OCI-LY7 (cell line): ENCODE results near the gene ZNF699. TPM values are rescaled to one million over a fixed set of nuclear protein-coding genes. Genes with fewer than 3 reads are reported as not detected.

Experiments
- BruUV-seq: library from RNA; stranded (reverse); fragments of 400-500 nt; replicated peaks from 2 replicates; lab custom pipeline; 2021; lab: Mats Ljungman, UMichigan
- CTCF ChIA-PET: fragments of 300-600 bp; sonication (Branson Sonifier 250); formaldehyde crosslinking; loops from one replicate; lab custom pipeline; 2022; ENCODE audit warnings: antibody characterized with exemption; ENCODE audit not compliant: unreplicated experiment; lab: Charles Lee
- POLR2A ChIA-PET: fragments of 300-600 bp; sonication (Branson Sonifier 250); formaldehyde crosslinking; loops from one replicate; lab custom pipeline; 2022; ENCODE audit warnings: antibody characterized with exemption; lab: Charles Lee
- DNase-seq: peaks from one replicate; pipeline ENCODE4 v3.0.0-alpha.2; 2015; ENCODE audit warnings: low spot score
- H2AFZ ChIP-seq: fragments of 200-600 bp; sonication (generic), shearing (Covaris generic); 2 replicates; pipeline ENCODE4 v1.6.1; 2014; ENCODE audit warnings: mild to moderate bottlenecking, antibody characterized with exemption, low read length, moderate library complexity
- H3K27ac ChIP-seq: fragments of 200-600 bp; sonication (generic); 2 replicates; pipeline ENCODE4 v1.5.1; 2014; ENCODE audit warnings: mixed run types, low read depth, mild to moderate bottlenecking, moderate library complexity, low read length, inconsistent platforms; ENCODE audit not compliant: poor library complexity, severe bottlenecking
- H3K36me3 ChIP-seq: fragments of 200-600 bp; sonication (generic); 2 replicates; pipeline ENCODE4 v1.6.1; 2014; ENCODE audit warnings: mild to moderate bottlenecking, antibody characterized with exemption, low read length, moderate library complexity, mixed read lengths; ENCODE audit not compliant: insufficient read depth
- H3K4me1 ChIP-seq: fragments of 200-600 bp; sonication (generic); 2 replicates; pipeline ENCODE4 v1.5.1; 2014; ENCODE audit warnings: mild to moderate bottlenecking, low read length; ENCODE audit not compliant: insufficient read depth, poor library complexity, severe bottlenecking
- H3K4me2 ChIP-seq: fragments of 200-600 bp; sonication (generic); 2 replicates; pipeline ENCODE4 v1.6.1; 2014; ENCODE audit warnings: mild to moderate bottlenecking, low read length
- H3K4me3 ChIP-seq: fragments of 200-600 bp; sonication (generic); 2 replicates; pipeline ENCODE4 v1.5.1; 2014; ENCODE audit warnings: mild to moderate bottlenecking, low read depth, low read length; ENCODE audit not compliant: poor library complexity, severe bottlenecking
- H3K79me2 ChIP-seq: fragments of 200-600 bp; sonication (generic); 2 replicates; pipeline ENCODE4 v1.6.1; 2016; ENCODE audit warnings: low read depth, mild to moderate bottlenecking, low read length, moderate library complexity, mixed read lengths; ENCODE audit not compliant: insufficient read depth
- H3K9me2 ChIP-seq: fragments of 200-600 bp; sonication (generic); 2 replicates; pipeline ENCODE4 v1.6.1; 2016; ENCODE audit warnings: mild to moderate bottlenecking, low read length, mixed read lengths; ENCODE audit not compliant: insufficient read depth
- H3K9me3 ChIP-seq: fragments of 200-600 bp; sonication (generic); 2 replicates; pipeline ENCODE4 v1.6.1; 2014; ENCODE audit warnings: mild to moderate bottlenecking, mixed run types, low read length, mixed read lengths
- H4K20me1 ChIP-seq: fragments of 200-600 bp; sonication (generic); 2 replicates; pipeline ENCODE4 v1.6.1; 2014; ENCODE audit warnings: mild to moderate bottlenecking, antibody characterized with exemption, low read length, moderate library complexity, mixed read lengths; ENCODE audit not compliant: insufficient read depth
- EZH2phosphoT487 ChIP-seq: fragments of 200-600 bp; sonication (generic); IDR thresholded peaks from 2 replicates; pipeline ENCODE4 v1.6.1; 2018; ENCODE audit warnings: low read depth, borderline replicate concordance, mild to moderate bottlenecking, mixed run types, antibody characterized with exemption, low read length, moderate library complexity, mixed read lengths
- intact Hi-C: fragments of 100-400 bp; cut with micrococcal nuclease; formaldehyde crosslinking; loops from one replicate; pipeline ENCODE4 v1.10.0; 2022; ENCODE audit not compliant: unreplicated experiment
- total RNA-seq, 2 experiments: library from RNA; depleted of rRNA in 1 of 2; stranded (reverse); fragments of >200 nt in 1 of 2; shearing (Covaris generic) in 1 of 2; gene quantifications; 2 replicates each; pipeline ENCODE4 v1.2.3, GENCODE V29; 2014 to 2022
- TF ChIP-seq, protein P1 (sequence below): fragments of 200-600 bp; sonication (generic); conservative IDR thresholded peaks from 2 replicates; pipeline ENCODE4 v1.5.1; 2014; ENCODE audit warnings: mild to moderate bottlenecking, antibody characterized with exemption, low read length, moderate library complexity, mixed read lengths

Gene ZNF699
- total RNA-seq, 2 experiments from 2014 or later = 7.8 to 8.2 TPM

DNA sequence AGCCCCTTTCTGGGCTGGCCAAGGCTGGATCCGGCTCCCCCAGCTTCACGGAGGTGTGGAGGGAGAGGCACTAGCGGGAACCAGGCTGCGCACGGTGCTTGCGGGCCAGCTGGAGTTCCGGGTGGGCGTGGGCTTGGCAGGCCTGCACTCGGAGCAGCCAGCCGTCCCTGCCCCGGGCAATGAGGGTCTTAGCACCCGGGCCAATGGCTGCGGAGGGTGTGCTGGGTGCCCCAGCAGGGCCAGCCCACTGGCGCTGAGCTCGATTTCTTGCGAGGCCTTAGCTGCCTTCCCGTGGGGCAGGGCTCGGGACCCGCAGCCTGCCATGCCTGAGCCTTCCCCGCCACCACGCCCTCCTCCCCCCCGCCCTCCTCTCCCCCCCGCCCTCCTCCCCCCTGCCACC lies 11.7 kb upstream of the ZNF699 start:
- H2AFZ ChIP-seq = no peak overlapping the region
- H4K20me1 ChIP-seq = no peaks in the 10 kb centered on the region
- no peaks in the 10 kb centered on the region for H3K9me2 ChIP-seq
- no peak overlapping the region for H3K4me2 ChIP-seq
- peaks cover 18% of the 10 kb centered on the region for H3K4me1 ChIP-seq
- ChIA-PET POLR2A (no interaction called here), CTCF (no interaction called here)
- H3K79me2 ChIP-seq = peaks cover 7% of the 10 kb centered on the region; the same call in 1 of the 2 replicates
- BruUV-seq = no TSS peak
- TF ChIP-seq EZH2phosphoT487 = no peak
- TF ChIP-seq, protein P1, sequence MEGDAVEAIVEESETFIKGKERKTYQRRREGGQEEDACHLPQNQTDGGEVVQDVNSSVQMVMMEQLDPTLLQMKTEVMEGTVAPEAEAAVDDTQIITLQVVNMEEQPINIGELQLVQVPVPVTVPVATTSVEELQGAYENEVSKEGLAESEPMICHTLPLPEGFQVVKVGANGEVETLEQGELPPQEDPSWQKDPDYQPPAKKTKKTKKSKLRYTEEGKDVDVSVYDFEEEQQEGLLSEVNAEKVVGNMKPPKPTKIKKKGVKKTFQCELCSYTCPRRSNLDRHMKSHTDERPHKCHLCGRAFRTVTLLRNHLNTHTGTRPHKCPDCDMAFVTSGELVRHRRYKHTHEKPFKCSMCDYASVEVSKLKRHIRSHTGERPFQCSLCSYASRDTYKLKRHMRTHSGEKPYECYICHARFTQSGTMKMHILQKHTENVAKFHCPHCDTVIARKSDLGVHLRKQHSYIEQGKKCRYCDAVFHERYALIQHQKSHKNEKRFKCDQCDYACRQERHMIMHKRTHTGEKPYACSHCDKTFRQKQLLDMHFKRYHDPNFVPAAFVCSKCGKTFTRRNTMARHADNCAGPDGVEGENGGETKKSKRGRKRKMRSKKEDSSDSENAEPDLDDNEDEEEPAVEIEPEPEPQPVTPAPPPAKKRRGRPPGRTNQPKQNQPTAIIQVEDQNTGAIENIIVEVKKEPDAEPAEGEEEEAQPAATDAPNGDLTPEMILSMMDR = no peak
- H3K36me3 ChIP-seq = peaks cover 6% of the 10 kb centered on the region; the same call in 1 of the 2 replicates
- H3K9me3 ChIP-seq = peaks cover 18% of the 10 kb centered on the region
- H3K27ac ChIP-seq = no peak overlapping the region
- H3K4me3 ChIP-seq = no peak overlapping the region
- intact Hi-C loops = loop anchor here (5.0 kb wide), 1 partner anchor 111 kb away; no protein-coding TSS in a partner anchor
- no peak for DNase-seq

DNA sequence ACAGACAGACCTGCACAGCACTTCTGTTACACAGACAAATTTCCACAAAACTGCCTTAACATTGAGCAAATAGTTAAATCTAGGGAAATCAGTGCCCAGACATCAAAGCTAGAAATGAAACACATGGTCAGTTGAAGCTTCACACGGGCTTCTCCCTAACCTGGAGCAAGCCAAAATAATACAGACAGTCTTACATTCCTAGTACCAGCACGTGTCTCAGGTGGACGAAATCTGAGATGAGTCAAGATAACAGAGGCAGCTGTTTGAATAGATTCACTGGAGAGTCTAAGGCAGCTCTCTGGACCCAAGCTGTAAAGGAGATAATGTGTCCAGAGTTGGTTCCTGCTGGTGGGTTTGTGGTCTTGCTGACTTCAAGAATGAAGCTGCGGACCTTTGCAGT lies 4.1 kb upstream of the ZNF699 start:
- Histone ChIP-seq H4K20me1 (no peaks in the 10 kb centered on the region), H2AFZ (no peak overlapping the region), H3K4me1 (peaks cover 6% of the 10 kb centered on the region), H3K27ac (no peak overlapping the region), H3K79me2 (peaks cover 1% of the 10 kb centered on the region; the same call in 1 of the 2 replicates), H3K9me2 (no peaks in the 10 kb centered on the region), H3K36me3 (no peaks in the 10 kb centered on the region), H3K4me3 (no peak overlapping the region), H3K9me3 (peaks cover 6% of the 10 kb centered on the region; the same call in 1 of the 2 replicates), H3K4me2 (no peak overlapping the region)
- no TSS peak for BruUV-seq
- DNase-seq = no peak
- intact Hi-C loops = loop anchor here (5.0 to 10.0 kb wide), 2 partner anchors 274 to 481 kb away; no protein-coding TSS in a partner anchor
- no peak for TF ChIP-seq EZH2phosphoT487
- TF ChIP-seq, protein P1 = no peak
- ChIA-PET CTCF (no interaction called here), POLR2A (no interaction called here)

DNA sequence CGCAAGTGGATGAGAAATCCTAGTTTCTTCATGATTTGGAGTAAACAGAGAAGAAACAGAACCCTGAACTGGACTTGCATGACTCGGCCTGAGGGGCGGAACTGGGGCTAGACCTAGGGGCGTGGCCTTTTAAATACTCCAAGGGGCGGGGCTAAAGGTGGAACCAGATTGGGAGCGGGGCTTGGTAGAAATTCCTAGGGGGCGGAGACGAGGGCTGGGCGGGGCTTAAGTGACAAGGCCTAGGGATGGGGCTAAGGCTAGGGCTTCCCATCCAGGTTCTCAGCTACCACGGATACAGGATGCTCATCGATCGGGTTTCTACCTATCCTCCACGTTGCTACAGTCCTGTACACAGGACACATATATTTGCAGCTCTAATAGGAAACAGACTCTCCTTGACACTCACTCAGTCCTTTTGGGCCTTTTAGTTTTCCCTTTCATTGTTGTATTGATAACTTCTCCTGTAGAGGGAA lies 372 bp upstream of the ZNF699 start:
- intact Hi-C loops = loop anchor here (1.0 to 10.0 kb wide), 4 partner anchors 13 to 485 kb away; no protein-coding TSS in a partner anchor
- POLR2A ChIA-PET = interaction anchor here (0.9 kb wide), 1 partner anchor 15 kb away, joined by 4 read pairs; no protein-coding TSS in a partner anchor
- CTCF ChIA-PET = interaction anchor here (0.6 kb wide), 1 partner anchor 494 kb away, joined by 3 read pairs; no protein-coding TSS in a partner anchor
- H3K4me1 ChIP-seq = peaks cover 12% of the 10 kb centered on the region
- peak overlapping the region; percentile 97 for H2AFZ ChIP-seq
- H3K4me2 ChIP-seq = peak overlapping the region; percentile 68
- BruUV-seq = no TSS peak
- TF ChIP-seq EZH2phosphoT487 = no peak
- TF ChIP-seq, protein P1 = no peak
- H3K36me3 ChIP-seq = 0 out of 2 replicates have a peak, but pooled peaks cover 1% of the 10 kb centered on the region
- peak overlapping the region; percentile 69 for H3K27ac ChIP-seq
- peaks cover 6% of the 10 kb centered on the region; the same call in 1 of the 2 replicates for H3K9me3 ChIP-seq
- no peaks in the 10 kb centered on the region for H3K9me2 ChIP-seq
- peak; percentile 93 for DNase-seq
- peak overlapping the region; percentile 80 for H3K4me3 ChIP-seq
- H3K79me2 ChIP-seq = peaks cover 9% of the 10 kb centered on the region; the same call in 1 of the 2 replicates
- no peaks in the 10 kb centered on the region for H4K20me1 ChIP-seq
